ENCODE data around the gene KCTD5. TPM values are rescaled to one million over a fixed set of nuclear protein-coding genes. Genes with fewer than 3 reads are reported as not detected.

KCTD5 gene
- total and polyA plus RNA-seq, 4 donors = 9.7 to 15.5 (median 13.7) TPM

Other genes starting within 250 kb of the KCTD5 start
- gene TEDC2, start 222.4 kb upstream of the KCTD5 start, total RNA-seq = under 1 TPM; 0.62 to 0.84 TPM
- gene TEDC2, start 222.4 kb upstream of the KCTD5 start, polyA plus RNA-seq = 1 to 10 TPM in 1 of 2 donors, under 1 TPM in 1; 0.38 to 1.6 TPM
- gene NTN3, start 211.2 kb upstream of the KCTD5 start, total RNA-seq = under 1 TPM in 1 of 2 donors, not detected in 1; 0.42 TPM
- not detected for gene NTN3, start 211.2 kb upstream of the KCTD5 start, polyA plus RNA-seq
- gene TBC1D24, start 207.4 kb upstream of the KCTD5 start, total RNA-seq = 10 to 100 TPM in 1 of 2 donors, 1 to 10 TPM in 1; 6.9 to 15.6 TPM
- gene TBC1D24, start 207.4 kb upstream of the KCTD5 start, polyA plus RNA-seq = 1 to 10 TPM in 1 of 2 donors, under 1 TPM in 1; 0.38 to 3.0 TPM
- gene ATP6V0C, start 168.6 kb upstream of the KCTD5 start, total RNA-seq = 100 to 1,000 TPM; 116 to 119 TPM
- gene ATP6V0C, start 168.6 kb upstream of the KCTD5 start, polyA plus RNA-seq = 100 to 1,000 TPM in 1 of 2 donors, 10 to 100 TPM in 1; 67.9 to 108 TPM
- gene AMDHD2, start 162.2 kb upstream of the KCTD5 start, total RNA-seq = 10 to 100 TPM; 22.0 to 44.6 TPM
- gene AMDHD2, start 162.2 kb upstream of the KCTD5 start, polyA plus RNA-seq = 10 to 100 TPM; 19.5 to 48.6 TPM
- gene CEMP1, start 151.1 kb upstream of the KCTD5 start, total RNA-seq = not detected
- 1 to 10 TPM in 1 of 2 donors, under 1 TPM in 1; 0.38 to 1.2 TPM for gene CEMP1, start 151.1 kb upstream of the KCTD5 start, polyA plus RNA-seq
- 10 to 100 TPM; 43.0 to 46.4 TPM for gene PDPK1, start 144.5 kb upstream of the KCTD5 start, total RNA-seq
- gene PDPK1, start 144.5 kb upstream of the KCTD5 start, polyA plus RNA-seq = 10 to 100 TPM; 12.7 to 17.9 TPM
- gene PRSS27, start 37.7 kb downstream of the KCTD5 start, total RNA-seq = 1 to 10 TPM; 1.3 to 2.2 TPM
- gene PRSS27, start 37.7 kb downstream of the KCTD5 start, polyA plus RNA-seq = 1 to 10 TPM; 1.4 to 1.6 TPM
- 100 to 1,000 TPM; 552 to 716 TPM for gene SRRM2, start 70.1 kb downstream of the KCTD5 start, total RNA-seq
- gene SRRM2, start 70.1 kb downstream of the KCTD5 start, polyA plus RNA-seq = 100 to 1,000 TPM; 194 to 946 TPM
- 100 to 1,000 TPM; 146 to 174 TPM for gene ELOB, start 94.8 kb downstream of the KCTD5 start, total RNA-seq
- 100 to 1,000 TPM; 368 to 843 TPM for gene ELOB, start 94.8 kb downstream of the KCTD5 start, polyA plus RNA-seq
- gene PRSS33, start 105.0 kb downstream of the KCTD5 start, total RNA-seq = not detected
- gene PRSS33, start 105.0 kb downstream of the KCTD5 start, polyA plus RNA-seq = under 1 TPM in 1 of 2 donors, not detected in 1; 0.08 TPM
- not detected for gene PRSS41, start 115.9 kb downstream of the KCTD5 start, total RNA-seq
- not detected for gene PRSS41, start 115.9 kb downstream of the KCTD5 start, polyA plus RNA-seq
- gene PRSS21, start 134.7 kb downstream of the KCTD5 start, total RNA-seq = not detected
- not detected for gene PRSS21, start 134.7 kb downstream of the KCTD5 start, polyA plus RNA-seq
- gene ZG16B, start 147.8 kb downstream of the KCTD5 start, total RNA-seq = under 1 TPM in 1 of 2 donors, not detected in 1; 0.48 TPM
- 1 to 10 TPM in 1 of 2 donors, not detected in 1; 4.8 TPM for gene ZG16B, start 147.8 kb downstream of the KCTD5 start, polyA plus RNA-seq
- gene PRSS22, start 175.6 kb downstream of the KCTD5 start, total RNA-seq = not detected
- 1 to 10 TPM in 1 of 2 donors, under 1 TPM in 1; 0.31 to 1.5 TPM for gene PRSS22, start 175.6 kb downstream of the KCTD5 start, polyA plus RNA-seq
- gene FLYWCH2, start 200.7 kb downstream of the KCTD5 start, total RNA-seq = 10 to 100 TPM; 11.5 to 14.6 TPM
- 10 to 100 TPM; 18.8 to 32.6 TPM for gene FLYWCH2, start 200.7 kb downstream of the KCTD5 start, polyA plus RNA-seq
- 10 to 100 TPM; 40.6 to 72.4 TPM for gene FLYWCH1, start 229.4 kb downstream of the KCTD5 start, total RNA-seq
- 100 to 1,000 TPM in 1 of 2 donors, 10 to 100 TPM in 1; 24.2 to 103 TPM for gene FLYWCH1, start 229.4 kb downstream of the KCTD5 start, polyA plus RNA-seq